Neuronal stem cell (in vitro differentiated cells): ENCODE results near the gene ABCA5. TPM values are rescaled to one million over a fixed set of nuclear protein-coding genes. Genes with fewer than 3 reads are reported as not detected.
A peak's percentile ranks its signal among the peaks of the same experiment; 100 is the strongest.

Experiments
- DNase-seq: peaks from one replicate; pipeline ENCODE4 v3.0.0-alpha.2; 2013; ENCODE audit warnings: low spot score
- H2AFZ ChIP-seq: one replicate; pipeline ENCODE4 v1.6.1; 2013; ENCODE audit warnings: mild to moderate bottlenecking, low read length, inconsistent platforms
- H2AK5ac ChIP-seq: 2 replicates; pipeline ENCODE4 v1.6.1; 2013; ENCODE audit warnings: low read depth, mild to moderate bottlenecking, inconsistent platforms, low read length, moderate library complexity, mixed read lengths
- H2BK120ac ChIP-seq: 2 replicates; pipeline ENCODE4 v1.6.1; 2013; ENCODE audit warnings: low read depth, mild to moderate bottlenecking, inconsistent platforms, low read length, moderate library complexity, mixed read lengths
- H2BK12ac ChIP-seq: one replicate; pipeline ENCODE4 v1.6.1; 2013; ENCODE audit warnings: low read length, inconsistent platforms
- H2BK15ac ChIP-seq: 2 replicates; pipeline ENCODE4 v1.6.1; 2013; ENCODE audit warnings: mild to moderate bottlenecking, low read length, inconsistent platforms, mixed read lengths
- H2BK5ac ChIP-seq: one replicate; pipeline ENCODE4 v1.6.1; 2013; ENCODE audit warnings: inconsistent platforms, mild to moderate bottlenecking, low read length, moderate library complexity
- H3K14ac ChIP-seq: one replicate; pipeline ENCODE4 v1.6.1; 2013; ENCODE audit warnings: low read length, inconsistent platforms
- H3K18ac ChIP-seq: 2 replicates; pipeline ENCODE4 v1.6.1; 2013; ENCODE audit warnings: low read length, inconsistent platforms
- H3K23ac ChIP-seq: 2 replicates; pipeline ENCODE4 v1.6.1; 2013; ENCODE audit warnings: low read depth, mild to moderate bottlenecking, mixed read lengths, low read length, inconsistent platforms; ENCODE audit not compliant: poor library complexity
- H3K27ac ChIP-seq: replicated peaks from 3 replicates; pipeline ENCODE4 v1.5.1; 2013; ENCODE audit warnings: low read length, inconsistent platforms
- H3K27me3 ChIP-seq, 3 experiments: 2 replicates each; pipeline ENCODE4 v1.6.1; 2013; ENCODE audit warnings: low read length in 3 of 3, mild to moderate bottlenecking in 2 of 3, inconsistent platforms in 1 of 3, low read depth in 1 of 3, mixed read lengths in 1 of 3, moderate library complexity in 1 of 3; ENCODE audit not compliant: control insufficient read depth in 3 of 3, insufficient read depth in 3 of 3
- H3K36me3 ChIP-seq, 2 donors: replicated peaks in 1 of 2; 2 replicates each; pipeline ENCODE4 v1.6.1; 2013; ENCODE audit warnings: low read length in 2 of 2; ENCODE audit not compliant: control insufficient read depth in 2 of 2, insufficient read depth in 2 of 2
- H3K4ac ChIP-seq: 2 replicates; pipeline ENCODE4 v1.6.1; 2013; ENCODE audit warnings: inconsistent platforms, mild to moderate bottlenecking, low read length, moderate library complexity
- H3K4me1 ChIP-seq, 2 donors: 1 replicate in 1 of 2; 2 replicates in 1 of 2; pipeline ENCODE4 v1.6.1; 2013; ENCODE audit warnings: low read length in 2 of 2, low read depth in 1 of 2; ENCODE audit not compliant: control insufficient read depth in 2 of 2, insufficient read depth in 1 of 2
- H3K4me2 ChIP-seq: one replicate; pipeline ENCODE4 v1.6.1; 2013; ENCODE audit warnings: mild to moderate bottlenecking, low read length, inconsistent platforms; ENCODE audit not compliant: insufficient read depth, poor library complexity, severe bottlenecking
- H3K4me3 ChIP-seq, 2 donors: 2 replicates each; pipeline ENCODE4 v1.5.1; 2013; ENCODE audit warnings: low read length in 2 of 2, mild to moderate bottlenecking in 2 of 2, inconsistent platforms in 1 of 2, moderate library complexity in 1 of 2
- H3K79me1 ChIP-seq: one replicate; pipeline ENCODE4 v1.6.1; 2013; ENCODE audit warnings: low read depth, mild to moderate bottlenecking, inconsistent platforms, low read length, moderate library complexity
- H3K9ac ChIP-seq: one replicate; pipeline ENCODE4 v1.6.1; 2013; ENCODE audit warnings: mild to moderate bottlenecking, low read depth, low read length, inconsistent platforms; ENCODE audit not compliant: poor library complexity
- H3K9me3 ChIP-seq, 2 donors: replicated peaks in 1 of 2; 2 replicates each; pipeline versions ENCODE3 to v1.6.1; 2013; ENCODE audit warnings: low read length in 2 of 2, mild to moderate bottlenecking in 2 of 2, inconsistent platforms in 1 of 2, low read depth in 1 of 2, mixed read lengths in 1 of 2, moderate library complexity in 1 of 2; ENCODE audit not compliant: control insufficient read depth in 2 of 2, insufficient read depth in 1 of 2
- H4K8ac ChIP-seq: one replicate; pipeline ENCODE4 v1.6.1; 2013; ENCODE audit warnings: low read depth, mild to moderate bottlenecking, inconsistent platforms, low read length, moderate library complexity
- H4K91ac ChIP-seq: one replicate; pipeline ENCODE4 v1.6.1; 2013; ENCODE audit warnings: low read length, low read depth, mild to moderate bottlenecking, inconsistent platforms; ENCODE audit not compliant: poor library complexity
- WGBS, 2 donors: extraction: QIAGEN DNeasy Blood & Tissue Kit; methylation state at CpG; one replicate each; pipeline ENCODE4 v1.1.7; 2013; ENCODE audit warnings: missing lambda C conversion rate in 2 of 2, mixed read lengths in 1 of 2; ENCODE audit not compliant: insufficient read length in 2 of 2, insufficient replicate concordance in 1 of 2; ENCODE audit errors: extremely low coverage in 2 of 2; 5-methylcytosine and 5-hydroxymethylcytosine counted together
- polyA plus RNA-seq, 2 experiments: library from polyadenylated mRNA; stranded (reverse); fragments of 200-250 nt; gene quantifications; one replicate each; pipeline ENCODE4 v1.2.3, GENCODE V29; 2013

Gene ABCA5
- 3.5 TPM for polyA plus RNA-seq (2013, experiment 1 of 2)
- 4.7 TPM for polyA plus RNA-seq (2013, experiment 2 of 2)

DNA sequence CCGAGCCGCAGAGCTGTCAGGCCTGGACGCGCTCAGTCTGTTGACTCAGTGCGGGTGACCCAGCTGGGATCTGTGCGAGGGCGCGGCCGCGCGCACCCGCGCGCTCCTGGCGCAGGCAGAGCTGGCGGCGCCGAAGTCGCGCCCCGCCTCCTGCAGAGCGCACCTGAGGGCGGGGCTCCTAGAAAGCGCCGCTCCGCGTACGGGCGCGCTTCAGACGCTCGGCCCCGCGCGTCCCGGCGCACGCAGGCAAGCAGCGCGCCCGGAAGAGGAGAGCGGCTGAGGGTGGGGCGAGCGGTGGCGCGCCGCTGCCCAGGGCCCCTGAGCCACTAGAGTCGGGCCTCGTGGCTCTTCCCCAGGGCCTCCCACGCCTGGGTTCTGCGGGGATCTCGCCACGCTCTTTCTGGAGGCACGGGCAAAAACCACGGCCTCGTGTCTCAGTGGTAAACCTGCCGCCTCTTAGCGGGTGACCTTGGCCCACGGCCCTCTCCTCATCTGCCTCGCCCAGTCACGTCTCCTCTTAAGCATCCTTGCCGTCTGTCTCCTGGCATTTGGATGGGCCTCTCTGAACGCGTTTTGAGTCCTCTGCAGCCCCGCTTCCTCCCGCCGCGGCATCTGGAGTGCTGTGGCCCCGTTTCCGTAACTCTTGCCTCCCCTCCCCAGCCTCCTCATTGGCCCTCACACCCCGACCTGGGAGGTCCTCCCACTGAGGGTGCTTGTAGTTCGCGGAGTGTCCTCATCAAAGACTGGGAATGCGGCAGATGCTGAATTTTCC is at the start of gene ABCA5:
TSS of gene ABCA5 (minus strand) at position 74 of the 772 bp plus-strand sequence. CDS start 12,718 bp downstream, outside the sequence.
- Histone ChIP-seq H3K14ac (peak within 1 kb of the TSS; percentile 97), H3K9ac (peak within 1 kb of the TSS; percentile 95), H3K4me3 (peak within 1 kb of the TSS; percentile 50 to 86), H2BK15ac (peak within 1 kb of the TSS; percentile 100), H3K79me1 (peaks cover 2% of the 10 kb centered on the region), H2BK12ac (peak within 1 kb of the TSS; percentile 82), H3K27ac (no peak within 1 kb of the TSS), H3K9me3 (peaks cover 0 to 22% of the 10 kb centered on the region in 2 donors), H4K91ac (peak within 1 kb of the TSS; percentile 89), H3K18ac (peak within 1 kb of the TSS; percentile 95), H3K36me3 (no peaks in the 10 kb centered on the region), H3K27me3 (peaks cover 4 to 63% (median 10%) of the 10 kb centered on the region in 3 experiments), H2AFZ (peak within 1 kb of the TSS; percentile 100), H3K4ac (peak within 1 kb of the TSS; percentile 76), H2AK5ac (peak within 1 kb of the TSS; percentile 75), H3K4me1 (peaks cover 2 to 6% of the 10 kb centered on the region in 2 donors), H2BK120ac (peak within 1 kb of the TSS; percentile 96), H3K4me2 (peak within 1 kb of the TSS; percentile 99), H4K8ac (peak within 1 kb of the TSS; percentile 92), H3K23ac (peak within 1 kb of the TSS; percentile 89), H2BK5ac (peak within 1 kb of the TSS; percentile 90)
- WGBS, 2 donors, result no CpG with 5 or more reads among the region's 74 CpGs
- peak; percentile 83 for DNase-seq

DNA sequence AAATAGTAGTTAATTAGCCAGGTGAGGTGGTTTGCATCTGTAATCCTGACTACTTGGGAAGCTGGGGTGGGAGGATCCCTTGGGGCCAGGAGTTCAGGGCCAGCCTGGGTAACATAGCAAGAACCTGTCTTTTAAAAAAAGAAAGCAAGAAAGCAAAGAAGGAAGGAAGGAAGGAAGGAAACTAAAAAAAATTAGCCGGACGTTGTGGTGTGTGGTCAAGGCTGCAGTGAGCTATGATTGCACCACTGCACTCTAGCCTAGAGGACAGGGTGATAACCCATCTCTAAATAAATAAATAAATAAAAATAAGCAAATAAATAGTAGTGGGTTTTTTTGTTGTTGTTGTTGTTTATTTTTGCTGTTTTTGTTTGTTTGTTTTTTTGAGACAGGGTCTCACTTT is 48.3 kb upstream of the ABCA5 start:
- no peak for DNase-seq
- Histone ChIP-seq H3K9ac (no peak overlapping the region), H2BK120ac (no peak overlapping the region), H3K18ac (no peak overlapping the region), H4K91ac (no peak overlapping the region), H2BK5ac (no peak overlapping the region), H3K14ac (no peak overlapping the region), H3K36me3 (no peaks in the 10 kb centered on the region), H3K9me3 (no peaks in the 10 kb centered on the region), H2AFZ (no peak overlapping the region), H2BK15ac (no peak overlapping the region), H4K8ac (no peak overlapping the region), H3K27me3 (no peaks in the 10 kb centered on the region), H3K4me2 (no peak overlapping the region), H3K27ac (no peak overlapping the region), H2AK5ac (no peak overlapping the region), H3K4me1 (no peaks in the 10 kb centered on the region), H3K23ac (no peak overlapping the region), H3K4ac (no peak overlapping the region), H3K4me3 (no peak overlapping the region), H2BK12ac (no peak overlapping the region), H3K79me1 (no peaks in the 10 kb centered on the region)
- no CpG with 5 or more reads among the region's 2 CpGs for WGBS, 2 donors

- H3K27me3 ChIP-seq, result no peaks in the 10 kb centered on the region
- no peak overlapping the region for H4K91ac ChIP-seq
- no peak for DNase-seq
- H2BK5ac ChIP-seq, result no peak overlapping the region
- H3K4me1 ChIP-seq, result no peaks in the 10 kb centered on the region
- no peak overlapping the region for H3K14ac ChIP-seq
- no peak overlapping the region for H3K4ac ChIP-seq
- H3K23ac ChIP-seq, result no peak overlapping the region
- H2AK5ac ChIP-seq, result no peak overlapping the region
- no peak overlapping the region for H3K9ac ChIP-seq
- H2BK120ac ChIP-seq, result no peak overlapping the region
- H3K4me2 ChIP-seq, result no peak overlapping the region
- H3K27ac ChIP-seq, result no peak overlapping the region
- H2BK15ac ChIP-seq, result no peak overlapping the region
- H3K36me3 ChIP-seq, result no peaks in the 10 kb centered on the region
- no peak overlapping the region for H3K4me3 ChIP-seq
- H3K79me1 ChIP-seq, result no peaks in the 10 kb centered on the region
- H2AFZ ChIP-seq, result no peak overlapping the region
- H3K18ac ChIP-seq, result no peak overlapping the region
- H2BK12ac ChIP-seq, result no peak overlapping the region
- WGBS, 2 donors, result no CpG with 5 or more reads among the region's 2 CpGs
- no peaks in the 10 kb centered on the region for H3K9me3 ChIP-seq
- no peak overlapping the region for H4K8ac ChIP-seq
These were observed 46.1 kb upstream of the ABCA5 start for GRCh38 chr17:69373069-69373468.

DNA sequence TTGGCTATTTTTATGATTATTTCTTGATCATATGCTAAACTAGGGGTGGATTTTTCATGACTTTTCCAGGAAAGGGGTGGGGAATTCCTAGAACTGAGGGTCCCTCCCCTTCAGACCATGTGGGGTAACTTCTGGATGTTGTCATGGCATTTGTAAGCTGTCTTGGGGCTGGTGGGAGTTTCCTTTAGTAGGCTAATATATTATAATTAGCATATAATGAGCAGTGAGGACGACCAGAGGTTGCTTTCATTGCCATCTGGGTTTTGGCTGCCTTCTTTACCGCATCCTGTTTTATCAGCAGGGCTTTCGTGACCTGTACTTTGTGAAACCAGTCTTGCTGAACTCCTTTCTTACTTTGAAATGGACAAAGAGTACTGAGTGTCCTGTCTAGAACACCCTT is 40.4 kb upstream of the ABCA5 start:
- no peak overlapping the region for H4K8ac ChIP-seq
- WGBS, 2 donors, result no CpG with 5 or more reads among the region's 3 CpGs
- H3K27ac ChIP-seq, result no peak overlapping the region
- no peak overlapping the region for H2BK15ac ChIP-seq
- H3K23ac ChIP-seq, result no peak overlapping the region
- H3K4me3 ChIP-seq, result no peak overlapping the region
- no peak overlapping the region for H2AK5ac ChIP-seq
- H3K27me3 ChIP-seq, result no peaks in the 10 kb centered on the region
- no peak overlapping the region for H2AFZ ChIP-seq
- no peak overlapping the region for H3K4ac ChIP-seq
- H4K91ac ChIP-seq, result no peak overlapping the region
- no peak overlapping the region for H2BK12ac ChIP-seq
- no peak overlapping the region for H3K18ac ChIP-seq
- no peak overlapping the region for H2BK120ac ChIP-seq
- H3K4me1 ChIP-seq, result no peaks in the 10 kb centered on the region
- H2BK5ac ChIP-seq, result no peak overlapping the region
- H3K36me3 ChIP-seq, result no peaks in the 10 kb centered on the region
- H3K79me1 ChIP-seq, result no peaks in the 10 kb centered on the region
- H3K9ac ChIP-seq, result no peak overlapping the region
- H3K4me2 ChIP-seq, result no peak overlapping the region
- DNase-seq, result no peak
- no peaks in the 10 kb centered on the region for H3K9me3 ChIP-seq
- H3K14ac ChIP-seq, result no peak overlapping the region
